Neural crest cell (in vitro differentiated cells): ENCODE results near the gene PTPN20. TPM values are rescaled to one million over a fixed set of nuclear protein-coding genes. Genes with fewer than 3 reads are reported as not detected.

ENCODE experiments used
- DNase-seq: peaks from one replicate; pipeline ENCODE4 v3.0.0; 2021; ENCODE audit warnings: low read depth, mixed read lengths, low spot score
- H3K27ac Mint-ChIP-seq: one replicate; pipeline ENCODE4 v1.8.0; 2021; ENCODE audit warnings: mild to moderate bottlenecking, mixed read lengths; ENCODE audit not compliant: unreplicated experiment
- H3K27me3 Mint-ChIP-seq: 2 replicates; pipeline ENCODE4 v1.8.0; 2021; ENCODE audit warnings: low read depth, mild to moderate bottlenecking, mixed read lengths
- H3K36me3 Mint-ChIP-seq: 2 replicates; pipeline ENCODE4 v1.8.0; 2021; ENCODE audit warnings: low read depth, mild to moderate bottlenecking, mixed read lengths
- H3K4me1 Mint-ChIP-seq: 2 replicates; pipeline ENCODE4 v1.8.0; 2021; ENCODE audit warnings: mixed read lengths
- H3K4me3 Mint-ChIP-seq: one replicate; pipeline ENCODE4 v1.8.0; 2021; ENCODE audit warnings: mild to moderate bottlenecking, mixed read lengths
- H3K9me3 Mint-ChIP-seq: 2 replicates; pipeline ENCODE4 v1.8.0; 2021; ENCODE audit warnings: mixed read lengths
- CTCF ChIP-seq: fragments of 200-600 bp; sonication (generic); conservative IDR thresholded peaks from 2 replicates; pipeline ENCODE4 v1.5.0; 2021; ENCODE audit warnings: antibody characterized with exemption, mild to moderate bottlenecking
- total RNA-seq: library from RNA; stranded (reverse); gene quantifications from 2 replicates; pipeline ENCODE4 v1.2.1, GENCODE V29; 2021

The PTPN20 gene
- total RNA-seq, 1 donor from 2014 or later: not detected

- no peak for DNase-seq
- TF ChIP-seq CTCF: no peak
- H3K4me3 Mint-ChIP-seq: no peak overlapping the region
- no peak overlapping the region for H3K27ac Mint-ChIP-seq
- peaks cover 1% of the 10 kb centered on the region for H3K4me1 Mint-ChIP-seq
- no peaks in the 10 kb centered on the region for H3K27me3 Mint-ChIP-seq
- H3K9me3 Mint-ChIP-seq: no peaks in the 10 kb centered on the region
- H3K36me3 Mint-ChIP-seq: no peaks in the 10 kb centered on the region
Measured at GRCh38 chr10:47043928-47044538, 132.8 kb downstream of the PTPN20 start.

- no peak overlapping the region for H3K4me3 Mint-ChIP-seq
- H3K4me1 Mint-ChIP-seq: no peaks in the 10 kb centered on the region
- no peak for DNase-seq
- no peaks in the 10 kb centered on the region for H3K27me3 Mint-ChIP-seq
- H3K9me3 Mint-ChIP-seq: no peaks in the 10 kb centered on the region
- TF ChIP-seq CTCF: no peak
- H3K36me3 Mint-ChIP-seq: no peaks in the 10 kb centered on the region
- H3K27ac Mint-ChIP-seq: no peak overlapping the region
Measured at GRCh38 chr10:47044741-47045140, 133.5 kb downstream of the PTPN20 start.

- no peaks in the 10 kb centered on the region for H3K4me1 Mint-ChIP-seq
- no peak for TF ChIP-seq CTCF
- no peak overlapping the region for H3K27ac Mint-ChIP-seq
- no peak overlapping the region for H3K4me3 Mint-ChIP-seq
- no peaks in the 10 kb centered on the region for H3K36me3 Mint-ChIP-seq
- no peak for DNase-seq
- no peaks in the 10 kb centered on the region for H3K9me3 Mint-ChIP-seq
- no peaks in the 10 kb centered on the region for H3K27me3 Mint-ChIP-seq
Measured at GRCh38 chr10:47045331-47045861, 134.2 kb downstream of the PTPN20 start.

- no peak overlapping the region for H3K27ac Mint-ChIP-seq
- H3K9me3 Mint-ChIP-seq: no peaks in the 10 kb centered on the region
- no peaks in the 10 kb centered on the region for H3K4me1 Mint-ChIP-seq
- H3K27me3 Mint-ChIP-seq: no peaks in the 10 kb centered on the region
- DNase-seq: no peak
- no peaks in the 10 kb centered on the region for H3K36me3 Mint-ChIP-seq
- no peak overlapping the region for H3K4me3 Mint-ChIP-seq
- TF ChIP-seq CTCF: no peak
Measured at GRCh38 chr10:47046321-47047126, 135.3 kb downstream of the PTPN20 start.

- Mint-ChIP-seq H3K9me3 (no peaks in the 10 kb centered on the region), H3K4me1 (no peaks in the 10 kb centered on the region), H3K36me3 (no peaks in the 10 kb centered on the region), H3K27ac (no peak overlapping the region), H3K27me3 (no peaks in the 10 kb centered on the region), H3K4me3 (no peak overlapping the region)
- DNase-seq: no peak
- no peak for TF ChIP-seq CTCF
Measured at GRCh38 chr10:47047127-47047504, 135.9 kb downstream of the PTPN20 start.
